HepG2 (cell line): ENCODE results near the gene CEP44. TPM values are rescaled to one million over a fixed set of nuclear protein-coding genes. Genes with fewer than 3 reads are reported as not detected.

ENCODE experiments used
- ATAC-seq: fragments of 200-7000 bp; cut with Tn5 transposase; 3 replicates; pipeline ENCODE4 v1.9.1; 2020; ENCODE audit warnings: mild to moderate bottlenecking, moderate library complexity
- BruUV-seq: library from RNA; stranded (reverse); fragments of 400-500 nt; replicated peaks from 2 replicates; lab custom pipeline; 2021; lab: Mats Ljungman, UMichigan
- CTCF ChIA-PET: fragments of 300-600 bp; formaldehyde crosslinking; extraction: SDS; loops from one replicate; lab custom pipeline; 2021; ENCODE audit warnings: low total read pairs, inconsistent platforms, low intra/inter-chr PET ratio; lab: Yijun Ruan, JAX
- POLR2A ChIA-PET: fragments of 350-600 bp; sonication (Branson Sonifier 250); formaldehyde crosslinking; loops from one replicate; lab custom pipeline; 2020; ENCODE audit warnings: antibody characterized with exemption, inconsistent platforms; lab: Yijun Ruan, JAX
- DNase-seq: peaks from one replicate; pipeline ENCODE4 v3.0.0-alpha.2; 2015; ENCODE audit warnings: low spot score
- FAIRE-seq: peaks from 3 replicates; lab custom pipeline; 2011; peaks lifted over from hg19 to GRCh38; lab: Jason Lieb, UNC
- H2AFZ ChIP-seq: one replicate; pipeline ENCODE4 v1.6.1; 2011; ENCODE audit warnings: low read length, inconsistent platforms
- H3K27ac ChIP-seq: fragments of 300-600 bp; 3 replicates; pipeline ENCODE4 v1.8.0; 2011; ENCODE audit warnings: mixed run types, mild to moderate bottlenecking, mixed read lengths, low read length, inconsistent platforms; ENCODE audit not compliant: insufficient read depth; ENCODE audit errors: extremely low read length
- H3K27me3 ChIP-seq, 2 experiments: fragments of 200-600 bp in 1 of 2; 2 replicates in 1 of 2; 3 replicates in 1 of 2; pipeline versions ENCODE4 v1.6.0 to v1.8.0; 2011; ENCODE audit warnings: low read length in 2 of 2, mild to moderate bottlenecking in 2 of 2, moderate library complexity in 2 of 2, inconsistent platforms in 1 of 2; ENCODE audit not compliant: insufficient read depth in 2 of 2, control insufficient read depth in 1 of 2
- H3K36me3 ChIP-seq, 2 experiments: fragments of 200-600 bp in 1 of 2; replicated peaks in 1 of 2; 2 replicates in 1 of 2; 3 replicates in 1 of 2; pipeline versions ENCODE4 v1.5.1 to v1.8.0; 2011; ENCODE audit warnings: low read length in 2 of 2, inconsistent platforms in 1 of 2; ENCODE audit not compliant: insufficient read depth in 2 of 2, control insufficient read depth in 1 of 2
- H3K4me1 ChIP-seq: 2 replicates; pipeline ENCODE4 v1.5.1; 2012; ENCODE audit warnings: low read length, inconsistent platforms; ENCODE audit not compliant: insufficient read depth
- H3K4me2 ChIP-seq: 2 replicates; pipeline ENCODE4 v1.6.0; 2011; ENCODE audit warnings: low read depth, low read length, inconsistent platforms
- H3K4me3 ChIP-seq, 3 experiments: fragments of 200-600 bp in 1 of 3; sonication (generic), shearing (Covaris generic) in 1 of 3; replicated peaks in 1 of 3; 2 replicates each; pipeline ENCODE4 v1.5.1; 2011 to 2016; ENCODE audit warnings: low read length in 3 of 3, inconsistent platforms in 2 of 3, low read depth in 2 of 3, mild to moderate bottlenecking in 2 of 3, control low read depth in 1 of 3, mixed read lengths in 1 of 3; ENCODE audit not compliant: insufficient read depth in 1 of 3
- H3K79me2 ChIP-seq: one replicate; pipeline ENCODE4 v1.6.1; 2011; ENCODE audit warnings: low read length, inconsistent platforms; ENCODE audit not compliant: insufficient read depth
- H3K9ac ChIP-seq: 2 replicates; pipeline ENCODE4 v1.6.0; 2011; ENCODE audit warnings: mild to moderate bottlenecking, low read depth, low read length, inconsistent platforms; ENCODE audit not compliant: insufficient read depth
- H3K9me3 ChIP-seq: 2 replicates; pipeline ENCODE4 v1.5.1; 2012; ENCODE audit warnings: mild to moderate bottlenecking, low read length
- H4K20me1 ChIP-seq: 2 replicates; pipeline ENCODE4 v1.6.0; 2011; ENCODE audit warnings: inconsistent platforms, mild to moderate bottlenecking, low read length, moderate library complexity; ENCODE audit not compliant: insufficient read depth
- HES4 ChIP-seq: sonication (generic); formaldehyde crosslinking; IDR thresholded peaks from 2 replicates; pipeline ENCODE4 v1.9.0; 2021; ENCODE audit warnings: mild to moderate bottlenecking, missing genetic modification reagents, borderline replicate concordance
- MIER3 ChIP-seq: IDR thresholded peaks from 2 replicates; pipeline ENCODE4 v1.6.1; 2016; ENCODE audit warnings: missing compliant biosample characterization, borderline replicate concordance
- RCOR2 ChIP-seq: IDR thresholded peaks from 2 replicates; pipeline ENCODE4 v1.6.1; 2016; ENCODE audit warnings: missing biosample characterization, missing genetic modification reagents
- REL ChIP-seq: sonication (generic); formaldehyde crosslinking; conservative IDR thresholded peaks from 2 replicates; pipeline ENCODE4 v1.8.0; 2022; ENCODE audit warnings: mild to moderate bottlenecking, missing genetic modification reagents, moderate library complexity
- TFE3 ChIP-seq: IDR thresholded peaks from 2 replicates; pipeline ENCODE4 v1.6.1; 2016
- ZFYVE20 ChIP-seq: sonication (generic); formaldehyde crosslinking; IDR thresholded peaks from 2 replicates; pipeline ENCODE4 v1.8.0; 2023; ENCODE audit warnings: low read depth, mild to moderate bottlenecking, moderate library complexity, missing genetic modification reagents, borderline replicate concordance
- ZNF224 ChIP-seq: sonication (generic); formaldehyde crosslinking; IDR thresholded peaks from 2 replicates; pipeline ENCODE4 v1.5.0; 2020; ENCODE audit warnings: mild to moderate bottlenecking, missing genetic modification reagents
- ZNF264 ChIP-seq: sonication (generic); formaldehyde crosslinking; IDR thresholded peaks from 2 replicates; pipeline ENCODE4 v1.4.0; 2020; ENCODE audit warnings: missing genetic modification reagents
- ZNF724P ChIP-seq: sonication (generic); formaldehyde crosslinking; IDR thresholded peaks from 2 replicates; pipeline ENCODE4 v1.8.0; 2022; ENCODE audit warnings: missing genetic modification reagents, borderline replicate concordance
- WGBS: methylation state at CpG from one replicate; pipeline ENCODE4 v1.1.6; 2017; ENCODE audit warnings: low lambda C conversion rate; 5-methylcytosine and 5-hydroxymethylcytosine counted together
- in situ Hi-C: cut with HindIII; loops from 2 replicates; pipeline ENCODE4 v1.10.0; 2017; ENCODE audit warnings: low pct_unique_long_range_greater_than_20kb; ENCODE audit not compliant: extremely low pct_ligation_motif_present
- intact Hi-C: fragments of 100-400 bp; cut with micrococcal nuclease; formaldehyde crosslinking; loops from one replicate; pipeline ENCODE4 v1.10.0; 2022; ENCODE audit not compliant: unreplicated experiment
- polyA plus RNA-seq, 8 experiments: library from polyadenylated mRNA; depleted of rRNA in 3 of 8; stranded (reverse) in 7 of 8; unstranded in 1 of 8; fragments of >200 nt; fragmentation: Illumina TruSeq in 4 of 8; extraction: Trizol in 4 of 8; gene quantifications; 2 replicates each; pipeline versions ENCODE4 v1.2.1 to v1.2.3, GENCODE V29; 2011 to 2016; ENCODE audit warnings: low read depth in 4 of 8, missing spikeins in 1 of 8, mixed read lengths in 1 of 8; ENCODE audit not compliant: insufficient read depth in 1 of 8
- total RNA-seq, 5 experiments: library from RNA; depleted of rRNA; stranded (reverse); fragments of >200 nt; fragmentation: Illumina TruSeq; extraction: Trizol; gene quantifications; 2 replicates each; pipeline ENCODE4 v1.2.3, GENCODE V29; 2016; ENCODE audit warnings: low read depth in 1 of 5
- TF ChIP-seq, protein P1 (sequence below): sonication (generic); formaldehyde crosslinking; IDR thresholded peaks from 2 replicates; pipeline ENCODE4 v1.8.1; 2023; ENCODE audit warnings: mild to moderate bottlenecking, missing genetic modification reagents
- TF ChIP-seq, protein P2 (sequence below): sonication (generic); formaldehyde crosslinking; conservative IDR thresholded peaks from 2 replicates; pipeline ENCODE4 v1.8.1; 2023; ENCODE audit warnings: missing genetic modification reagents

The CEP44 gene
- total and polyA plus RNA-seq, 2 of the 13 experiments (the other 11 are each of a cell fraction or from before 2014, with no cell fraction given), result 5.5 to 11.9 TPM

GRCh38 chr4:174266416-174266815 lies 17.3 kb upstream of the CEP44 start:
- WGBS, result 74% methylated on average over 2 of the region's 2 CpGs
- POLR2A ChIA-PET, result no interaction called here
- no peak for ATAC-seq
- Histone ChIP-seq H3K4me1 (no peaks in the 10 kb centered on the region), H3K36me3 (no peaks in the 10 kb centered on the region), H4K20me1 (no peaks in the 10 kb centered on the region)
- no peak for FAIRE-seq
- no TSS peak for BruUV-seq
- TF ChIP-seq, protein P1, sequence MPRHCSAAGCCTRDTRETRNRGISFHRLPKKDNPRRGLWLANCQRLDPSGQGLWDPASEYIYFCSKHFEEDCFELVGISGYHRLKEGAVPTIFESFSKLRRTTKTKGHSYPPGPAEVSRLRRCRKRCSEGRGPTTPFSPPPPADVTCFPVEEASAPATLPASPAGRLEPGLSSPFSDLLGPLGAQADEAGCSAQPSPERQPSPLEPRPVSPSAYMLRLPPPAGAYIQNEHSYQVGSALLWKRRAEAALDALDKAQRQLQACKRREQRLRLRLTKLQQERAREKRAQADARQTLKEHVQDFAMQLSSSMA (CRISPR knock-in tag), result no peak
- TF ChIP-seq RCOR2 (CRISPR knock-in tag) (no peak), ZFYVE20 (no peak), ZNF724P (no peak), ZNF224 (CRISPR knock-in tag) (no peak), ZNF264 (CRISPR knock-in tag) (no peak), TFE3 (no peak), MIER3 (CRISPR knock-in tag) (no peak), HES4 (CRISPR knock-in tag) (no peak), REL (CRISPR knock-in tag) (no peak)
- TF ChIP-seq, protein P2, sequence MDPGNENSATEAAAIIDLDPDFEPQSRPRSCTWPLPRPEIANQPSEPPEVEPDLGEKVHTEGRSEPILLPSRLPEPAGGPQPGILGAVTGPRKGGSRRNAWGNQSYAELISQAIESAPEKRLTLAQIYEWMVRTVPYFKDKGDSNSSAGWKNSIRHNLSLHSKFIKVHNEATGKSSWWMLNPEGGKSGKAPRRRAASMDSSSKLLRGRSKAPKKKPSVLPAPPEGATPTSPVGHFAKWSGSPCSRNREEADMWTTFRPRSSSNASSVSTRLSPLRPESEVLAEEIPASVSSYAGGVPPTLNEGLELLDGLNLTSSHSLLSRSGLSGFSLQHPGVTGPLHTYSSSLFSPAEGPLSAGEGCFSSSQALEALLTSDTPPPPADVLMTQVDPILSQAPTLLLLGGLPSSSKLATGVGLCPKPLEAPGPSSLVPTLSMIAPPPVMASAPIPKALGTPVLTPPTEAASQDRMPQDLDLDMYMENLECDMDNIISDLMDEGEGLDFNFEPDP (CRISPR knock-in tag), result no peak
- TF ChIP-seq, all 625 proteins: peak for 0
- Histone ChIP-seq H3K4me2 (no peak overlapping the region), H3K9me3 (no peaks in the 10 kb centered on the region), H3K79me2 (no peaks in the 10 kb centered on the region), H3K9ac (no peak overlapping the region), H2AFZ (no peak overlapping the region), H3K27me3 (no peaks in the 10 kb centered on the region; a peak in 1 of 5 replicates), H3K4me3 (no peak overlapping the region), H3K27ac (no peak overlapping the region)
- CTCF ChIA-PET, result no interaction called here
- no peak for DNase-seq
- in situ Hi-C loops (no loop called here), intact Hi-C loops (no loop called here)
